ENCODE results near the gene REV3L.

REV3L gene

GRCh38 chr6:111468329-111469012 is 14.5 kb downstream of the REV3L start:
- DNase-seq (ENCODE audit: low read depth): no peak

- DNase-seq (ENCODE audit: low read depth): no peak
These were observed 18.8 kb downstream of the REV3L start for GRCh38 chr6:111464184-111464583.

- DNase-seq (ENCODE audit: low read depth): no peak
These were observed 20.1 kb downstream of the REV3L start for GRCh38 chr6:111462770-111463391.

DNA sequence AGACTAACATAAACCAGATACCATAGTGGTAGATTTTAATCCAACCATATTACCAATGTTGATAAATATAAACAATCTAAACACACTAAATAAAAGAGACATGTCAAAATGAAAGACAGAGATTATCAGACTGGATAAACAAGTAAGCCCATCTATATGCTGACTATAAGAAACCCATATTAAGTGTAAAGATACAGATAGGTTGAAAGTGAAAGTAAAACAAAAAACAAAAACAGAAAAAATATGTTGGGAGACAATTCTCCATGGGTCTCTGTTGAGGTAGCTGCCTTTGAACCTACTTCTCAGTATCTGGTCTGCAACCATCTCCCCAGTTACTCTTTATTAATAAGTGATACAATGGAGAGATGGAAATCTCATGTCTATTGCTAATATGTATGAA is 21.2 kb downstream of the REV3L start:
- DNase-seq (ENCODE audit: low read depth): no peak

DNA sequence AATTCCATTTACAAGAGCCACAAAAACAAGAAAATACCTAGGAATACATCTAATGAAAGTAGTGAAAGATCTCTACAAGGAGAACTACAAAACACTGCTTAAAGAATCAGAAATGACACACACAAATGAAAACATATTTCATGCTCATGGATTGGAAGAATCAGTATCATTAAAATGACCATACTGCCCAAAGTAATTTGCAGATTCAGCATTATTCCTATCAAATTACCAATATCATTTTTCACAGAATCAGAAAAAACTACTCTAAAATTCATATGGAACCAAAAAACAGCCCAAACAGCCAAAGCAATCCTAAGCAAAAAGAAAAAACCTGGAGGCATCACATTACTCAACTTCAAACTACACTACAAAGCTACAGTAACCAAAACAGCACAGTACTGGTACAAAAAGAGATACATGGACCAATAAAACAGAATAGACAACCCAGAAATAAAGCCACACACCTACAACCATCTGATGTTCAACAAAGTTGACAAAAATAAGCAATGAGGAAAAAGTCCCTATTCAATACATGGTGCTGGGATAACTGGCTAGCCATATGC is 24.3 kb downstream of the REV3L start:
- no peak for DNase-seq (ENCODE audit: low read depth)

DNA sequence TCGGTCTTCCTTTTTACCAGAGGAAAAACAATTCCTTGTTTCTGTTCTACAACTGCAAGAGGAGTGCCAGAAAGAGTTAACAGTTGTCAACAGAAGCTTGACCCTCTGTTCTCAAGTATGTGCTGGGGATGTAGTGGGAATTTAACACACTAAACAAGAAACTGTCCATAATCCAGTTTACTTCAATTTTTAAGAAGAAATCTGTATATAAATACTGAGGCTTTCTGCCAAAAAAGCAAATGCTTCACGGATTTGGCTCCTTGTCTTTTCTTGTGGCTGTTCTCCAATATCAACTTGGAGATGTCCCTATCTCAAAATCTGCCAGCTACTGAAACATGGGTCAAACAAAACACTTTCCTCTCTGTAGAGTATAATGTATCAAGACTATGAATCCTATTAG is 26.8 kb downstream of the REV3L start:
- no peak for DNase-seq (ENCODE audit: low read depth)

DNA sequence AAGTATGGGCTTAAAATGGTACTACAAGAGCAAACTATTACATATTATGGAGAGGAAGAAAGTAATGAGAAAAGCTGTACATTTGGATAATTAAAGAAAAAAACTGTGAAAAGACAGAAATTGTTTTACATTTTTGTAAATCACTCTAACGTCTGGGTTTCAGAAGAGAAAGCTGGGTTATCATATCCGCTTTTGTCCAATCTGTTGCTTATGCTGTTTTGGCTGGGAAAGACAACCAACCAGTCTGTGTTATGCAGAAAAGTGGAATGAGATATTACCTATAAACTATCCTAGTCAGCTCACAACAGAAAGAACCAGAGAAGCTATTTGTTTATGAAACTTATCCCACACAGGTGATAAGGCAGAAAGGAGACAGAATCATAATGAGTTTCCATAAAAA is 32.4 kb downstream of the REV3L start:
- DNase-seq (ENCODE audit: low read depth): no peak

GRCh38 chr6:111450087-111450486 is 32.9 kb downstream of the REV3L start:
- no peak for DNase-seq (ENCODE audit: low read depth)

- DNase-seq (ENCODE audit: low read depth): no peak
These were observed 33.9 kb downstream of the REV3L start for GRCh38 chr6:111449129-111449528.

DNA sequence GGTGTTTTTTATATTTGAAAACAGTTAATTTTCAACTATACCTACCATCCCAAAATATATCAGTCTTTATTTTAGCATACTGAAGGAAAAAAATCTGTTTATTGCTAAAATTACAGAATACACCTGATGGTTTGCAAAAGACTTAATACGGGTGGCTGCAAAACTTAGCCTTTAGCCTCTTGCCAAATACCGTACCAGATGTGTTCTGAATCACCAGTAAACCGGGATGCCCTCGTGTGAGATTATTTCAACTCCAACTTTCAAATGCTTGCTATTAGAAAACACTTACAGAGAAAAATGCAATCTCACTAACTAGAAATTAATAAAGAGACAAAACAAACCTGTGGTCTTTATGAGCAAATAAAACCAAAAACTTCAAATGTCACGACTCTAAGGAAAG is 36.0 kb downstream of the REV3L start:
- no peak for DNase-seq (ENCODE audit: low read depth)

GRCh38 chr6:111445861-111446267 is 37.2 kb downstream of the REV3L start:
- DNase-seq (ENCODE audit: low read depth): no peak

DNA sequence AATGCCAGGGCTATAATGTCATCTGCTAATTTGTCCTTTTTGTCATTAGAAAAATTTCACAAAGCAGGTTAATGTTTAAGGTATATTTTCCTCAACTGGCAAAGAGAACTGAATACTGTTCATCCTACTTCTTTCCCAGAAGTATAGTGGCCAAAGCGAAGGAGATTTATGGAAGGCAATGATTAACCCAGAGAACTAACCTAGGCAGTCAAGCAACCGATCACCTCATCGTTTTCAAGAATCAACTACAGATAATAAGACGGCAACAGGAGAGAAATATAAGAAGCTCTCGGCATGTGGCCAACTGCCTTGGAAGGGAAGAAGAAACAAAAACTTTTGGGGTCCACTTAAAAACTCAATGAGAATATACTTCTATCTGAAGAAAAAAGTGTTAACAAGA is 38.2 kb downstream of the REV3L start:
- no peak for DNase-seq (ENCODE audit: low read depth)

- no peak for DNase-seq (ENCODE audit: low read depth)
These were observed 41.3 kb downstream of the REV3L start for GRCh38 chr6:111441678-111442243.

- no peak for DNase-seq (ENCODE audit: low read depth)
These were observed 43.8 kb downstream of the REV3L start for GRCh38 chr6:111439171-111439570.

- no peak for DNase-seq (ENCODE audit: low read depth)
These were observed 45.4 kb downstream of the REV3L start for GRCh38 chr6:111437573-111437972.

- DNase-seq (ENCODE audit: low read depth): no peak
These were observed 50.5 kb downstream of the REV3L start for GRCh38 chr6:111432511-111432910.

GRCh38 chr6:111430605-111431376 is 52.2 kb downstream of the REV3L start:
- no peak for DNase-seq (ENCODE audit: low read depth)

DNA sequence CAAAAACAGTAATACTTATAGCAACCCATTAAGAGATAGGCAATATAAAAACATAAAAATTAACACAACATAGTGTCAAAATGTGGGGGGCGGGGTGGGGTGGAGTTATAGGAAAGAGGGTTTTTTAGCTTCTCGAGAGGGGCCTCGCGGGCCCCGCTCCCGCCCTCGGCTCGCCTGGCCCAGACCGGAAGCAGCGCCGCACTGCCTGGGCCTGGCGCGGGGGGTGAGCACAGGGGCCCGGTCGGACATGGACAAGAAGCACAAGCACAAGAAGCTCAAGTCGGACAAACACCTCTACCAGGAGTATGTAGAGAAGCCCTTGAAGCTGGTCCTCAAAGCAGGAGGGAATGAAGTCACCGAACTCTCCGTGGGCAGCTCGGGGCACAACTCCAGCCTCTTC is 53.4 kb downstream of the REV3L start:
- no peak for DNase-seq (ENCODE audit: low read depth)

DNA sequence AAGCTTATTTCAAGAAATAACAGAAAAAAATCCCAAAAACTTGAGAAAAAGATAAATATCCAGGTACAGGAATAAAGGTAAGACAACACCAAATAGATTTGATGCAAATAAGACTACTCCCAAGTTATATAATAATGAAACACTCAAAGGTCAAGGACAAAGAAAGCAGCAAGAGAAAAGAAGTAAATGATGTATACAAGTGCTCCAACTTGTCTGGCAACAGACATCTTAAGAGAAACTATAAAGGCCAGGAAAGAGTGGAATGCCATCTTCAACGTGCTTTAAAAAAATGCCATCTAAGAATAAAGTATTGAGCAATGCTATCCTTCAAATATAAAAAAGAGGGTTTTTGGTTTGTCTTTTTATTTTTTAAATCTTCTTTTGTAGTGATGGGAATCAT is 54.2 kb downstream of the REV3L start:
- no peak for DNase-seq (ENCODE audit: low read depth)

DNA sequence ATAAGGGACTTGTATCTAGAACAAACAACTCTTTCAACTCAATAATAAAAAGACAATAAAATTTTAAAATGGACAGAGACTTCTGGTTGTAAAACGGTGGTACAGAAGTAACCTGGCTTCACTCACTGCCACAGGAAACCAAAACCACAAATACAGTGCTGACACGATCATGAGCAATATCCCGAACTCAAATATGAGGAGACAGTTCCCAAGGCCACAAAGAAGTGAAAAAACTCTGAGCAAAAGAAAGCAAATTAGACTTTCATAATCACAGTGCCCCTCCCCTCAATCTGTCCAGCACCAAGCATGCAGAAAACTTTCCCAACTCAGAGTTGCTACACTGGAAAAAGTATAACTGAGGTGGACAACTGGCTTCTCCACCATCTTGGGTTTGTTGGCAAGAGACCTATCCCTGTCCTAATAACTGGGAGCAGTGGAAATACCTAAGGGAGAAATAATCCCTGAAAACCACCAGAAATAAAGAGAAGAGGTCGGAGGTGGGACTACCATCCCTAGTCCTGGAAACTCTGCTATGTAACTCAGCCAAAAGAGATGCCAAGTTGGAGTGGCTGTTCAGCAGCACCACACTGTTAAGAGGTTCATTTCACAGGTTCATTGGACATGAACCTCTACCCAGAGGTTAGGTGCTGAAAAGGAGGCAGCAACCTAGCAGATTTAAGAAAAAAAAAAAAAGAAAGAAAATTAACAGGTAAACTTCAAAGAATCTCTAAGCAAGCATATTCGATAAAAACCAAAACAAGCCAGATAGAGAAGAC is 55.5 kb downstream of the REV3L start:
- DNase-seq (ENCODE audit: low read depth): peak; percentile 52

DNA sequence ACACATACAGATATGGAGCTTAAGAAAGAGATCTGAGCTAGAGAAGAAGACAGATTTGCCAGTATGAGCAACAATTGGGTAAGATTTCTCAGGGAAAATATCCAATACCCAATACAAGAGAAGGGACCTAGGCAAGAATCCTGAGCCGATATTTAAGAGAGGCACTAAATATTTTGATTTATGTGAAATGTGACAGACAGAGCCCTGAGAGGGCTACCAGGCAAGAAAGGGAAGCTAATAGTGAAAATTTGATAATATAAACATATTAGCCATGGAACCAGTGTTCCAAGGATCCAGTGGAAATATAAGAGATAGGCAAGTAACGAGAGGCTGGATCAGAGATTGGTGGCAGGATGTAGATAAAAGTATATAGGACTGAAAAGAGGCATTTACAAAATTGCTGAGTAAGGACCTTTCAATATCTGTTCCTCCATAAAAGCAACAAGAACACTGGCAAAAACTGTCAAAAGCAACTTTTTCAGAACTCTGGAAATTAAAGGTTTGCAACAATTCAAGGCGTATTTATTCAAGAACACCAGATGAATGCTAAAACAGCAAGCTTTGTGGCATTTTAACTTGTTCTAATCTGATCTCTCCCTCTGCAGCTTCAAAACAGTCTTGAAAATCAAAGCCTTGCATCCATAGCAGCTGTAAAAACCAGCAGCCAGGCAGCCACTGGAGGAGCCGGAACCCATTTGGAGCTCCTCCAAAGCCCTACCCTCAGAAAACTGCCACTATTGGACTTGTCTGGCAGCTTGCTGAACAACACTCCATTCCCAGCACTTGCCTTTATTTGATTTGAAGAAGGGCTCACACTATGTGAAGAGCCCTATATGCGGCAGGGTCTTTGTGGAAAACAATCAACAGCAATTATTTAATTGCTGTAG is 58.8 kb downstream of the REV3L start:
- no peak for DNase-seq (ENCODE audit: low read depth)
